ENCODE data around the gene DNAJC7.

- TF ChIP-seq CTCF (IDR thresholded peaks at IDR 0.05) (no peak), SMC3 (IDR thresholded peaks at IDR 0.05; ENCODE audit: low read depth, low read length) (no peak), USF1 (IDR thresholded peaks at IDR 0.05; ENCODE audit: borderline replicate concordance, low read depth) (no peak), PBX3 (IDR thresholded peaks at IDR 0.05) (no peak), RAD21 (IDR thresholded peaks at IDR 0.05; ENCODE audit: low read length) (no peak), SIN3A (IDR thresholded peaks at IDR 0.05; ENCODE audit: borderline replicate concordance, low read depth, low read length) (no peak), EP300 (IDR thresholded peaks at IDR 0.05; ENCODE audit: borderline replicate concordance in 1 of 2, low read depth in 1 of 2, low read length in 1 of 2) (no peak), GABPA (IDR thresholded peaks at IDR 0.05; ENCODE audit: low read depth) (no peak)
These were observed 39.4 kb upstream of the DNAJC7 start for GRCh38 chr17:42056635-42057034.
